SK-N-SH treated with all-trans-retinoic acid at 6 μM for 48 hours (cell line): Measurements from ENCODE around the gene SUGP1.
"Not testable (repeated sequence)": the region's sequence is repeated elsewhere in the genome, so short reads cannot be mapped to it uniquely, and the experiment has no call there.

Experiments used
- ARNTL ChIP-seq: fragments of 450-650 bp; formaldehyde crosslinking; IDR thresholded peaks from 2 replicates; pipeline ENCODE4 v1.5.0; 2020; ENCODE audit warnings: low read depth, mild to moderate bottlenecking, moderate library complexity, borderline replicate concordance
- BACH2 ChIP-seq: fragments of 250-450 bp; sonication (Bioruptor Pico); IDR thresholded peaks from 2 replicates; pipeline ENCODE4 v1.9.0; 2021; ENCODE audit warnings: mild to moderate bottlenecking, borderline replicate concordance
- ISL1 ChIP-seq: fragments of 250-450 bp; sonication (Bioruptor Pico); IDR thresholded peaks from 2 replicates; pipeline ENCODE4 v2.1.2; 2022; ENCODE audit warnings: mild to moderate bottlenecking, moderate library complexity
- TCF4 ChIP-seq: fragments of 250-450 bp; sonication (Bioruptor Pico); IDR thresholded peaks from 2 replicates; pipeline ENCODE4 v1.8.0; 2021; ENCODE audit warnings: mild to moderate bottlenecking, moderate library complexity, borderline replicate concordance
- ZC3H10 ChIP-seq: fragments of 250-450 bp; sonication (Bioruptor Pico); IDR thresholded peaks from 2 replicates; pipeline ENCODE4 v1.5.1; 2021; ENCODE audit warnings: mild to moderate bottlenecking, moderate library complexity
- ZFP3 ChIP-seq: fragments of 250-450 bp; sonication (Bioruptor Pico); IDR thresholded peaks from 2 replicates; pipeline ENCODE4 v1.5.0; 2020; ENCODE audit warnings: mild to moderate bottlenecking, moderate library complexity
- ZNF70 ChIP-seq: fragments of 450-650 bp; formaldehyde crosslinking; IDR thresholded peaks from 2 replicates; pipeline ENCODE4 v1.5.0; 2020; ENCODE audit warnings: mild to moderate bottlenecking, moderate library complexity
- TF ChIP-seq, protein P1 (sequence below): fragments of 250-450 bp; sonication (Bioruptor Pico); IDR thresholded peaks from 2 replicates; pipeline ENCODE4 v1.8.0; 2020; ENCODE audit warnings: mild to moderate bottlenecking, moderate library complexity, borderline replicate concordance
- TF ChIP-seq, protein P2 (sequence below): fragments of 250-450 bp; sonication (Bioruptor Pico); IDR thresholded peaks from 2 replicates; pipeline ENCODE4 v1.5.0; 2020; ENCODE audit warnings: mild to moderate bottlenecking, moderate library complexity

- not testable (repeated sequence) for TF ChIP-seq BACH2, ISL1, ZFP3, ZNF70, TCF4, ZC3H10, ARNTL (CRISPR knock-in tag)
- TF ChIP-seq, protein P1, sequence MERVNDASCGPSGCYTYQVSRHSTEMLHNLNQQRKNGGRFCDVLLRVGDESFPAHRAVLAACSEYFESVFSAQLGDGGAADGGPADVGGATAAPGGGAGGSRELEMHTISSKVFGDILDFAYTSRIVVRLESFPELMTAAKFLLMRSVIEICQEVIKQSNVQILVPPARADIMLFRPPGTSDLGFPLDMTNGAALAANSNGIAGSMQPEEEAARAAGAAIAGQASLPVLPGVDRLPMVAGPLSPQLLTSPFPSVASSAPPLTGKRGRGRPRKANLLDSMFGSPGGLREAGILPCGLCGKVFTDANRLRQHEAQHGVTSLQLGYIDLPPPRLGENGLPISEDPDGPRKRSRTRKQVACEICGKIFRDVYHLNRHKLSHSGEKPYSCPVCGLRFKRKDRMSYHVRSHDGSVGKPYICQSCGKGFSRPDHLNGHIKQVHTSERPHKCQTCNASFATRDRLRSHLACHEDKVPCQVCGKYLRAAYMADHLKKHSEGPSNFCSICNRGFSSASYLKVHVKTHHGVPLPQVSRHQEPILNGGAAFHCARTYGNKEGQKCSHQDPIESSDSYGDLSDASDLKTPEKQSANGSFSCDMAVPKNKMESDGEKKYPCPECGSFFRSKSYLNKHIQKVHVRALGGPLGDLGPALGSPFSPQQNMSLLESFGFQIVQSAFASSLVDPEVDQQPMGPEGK (CRISPR knock-in tag): not testable (repeated sequence)
- TF ChIP-seq, protein P2, sequence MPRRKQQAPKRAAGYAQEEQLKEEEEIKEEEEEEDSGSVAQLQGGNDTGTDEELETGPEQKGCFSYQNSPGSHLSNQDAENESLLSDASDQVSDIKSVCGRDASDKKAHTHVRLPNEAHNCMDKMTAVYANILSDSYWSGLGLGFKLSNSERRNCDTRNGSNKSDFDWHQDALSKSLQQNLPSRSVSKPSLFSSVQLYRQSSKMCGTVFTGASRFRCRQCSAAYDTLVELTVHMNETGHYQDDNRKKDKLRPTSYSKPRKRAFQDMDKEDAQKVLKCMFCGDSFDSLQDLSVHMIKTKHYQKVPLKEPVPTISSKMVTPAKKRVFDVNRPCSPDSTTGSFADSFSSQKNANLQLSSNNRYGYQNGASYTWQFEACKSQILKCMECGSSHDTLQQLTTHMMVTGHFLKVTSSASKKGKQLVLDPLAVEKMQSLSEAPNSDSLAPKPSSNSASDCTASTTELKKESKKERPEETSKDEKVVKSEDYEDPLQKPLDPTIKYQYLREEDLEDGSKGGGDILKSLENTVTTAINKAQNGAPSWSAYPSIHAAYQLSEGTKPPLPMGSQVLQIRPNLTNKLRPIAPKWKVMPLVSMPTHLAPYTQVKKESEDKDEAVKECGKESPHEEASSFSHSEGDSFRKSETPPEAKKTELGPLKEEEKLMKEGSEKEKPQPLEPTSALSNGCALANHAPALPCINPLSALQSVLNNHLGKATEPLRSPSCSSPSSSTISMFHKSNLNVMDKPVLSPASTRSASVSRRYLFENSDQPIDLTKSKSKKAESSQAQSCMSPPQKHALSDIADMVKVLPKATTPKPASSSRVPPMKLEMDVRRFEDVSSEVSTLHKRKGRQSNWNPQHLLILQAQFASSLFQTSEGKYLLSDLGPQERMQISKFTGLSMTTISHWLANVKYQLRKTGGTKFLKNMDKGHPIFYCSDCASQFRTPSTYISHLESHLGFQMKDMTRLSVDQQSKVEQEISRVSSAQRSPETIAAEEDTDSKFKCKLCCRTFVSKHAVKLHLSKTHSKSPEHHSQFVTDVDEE (CRISPR knock-in tag): not testable (repeated sequence)
Observed at GRCh38 chr19:19253409-19253808, 66.9 kb downstream of the SUGP1 start.
